Measurements from ENCODE around the gene TACC3. TPM values are rescaled to one million over a fixed set of nuclear protein-coding genes. Genes with fewer than 3 reads are reported as not detected.

The TACC3 gene
- total RNA-seq, 1 experiment from 2014 or later = 207 TPM

- Mint-ChIP-seq H3K27ac (peak overlapping the region; percentile 76), H3K4me1 (peaks cover 28% of the 10 kb centered on the region), H3K27me3 (ENCODE audit: low read depth) (no peaks in the 10 kb centered on the region), H3K4me3 (peak overlapping the region; percentile 96), H3K9me3 (no peaks in the 10 kb centered on the region), H3K36me3 (peaks cover 47% of the 10 kb centered on the region)
- DNase-seq (ENCODE audit: low spot score) (no peak), ATAC-seq (no peak)
- CTCF ChIA-PET = interaction anchor here (0.9 to 4.3 kb wide), 6 partner anchors 14 to 189 kb away, joined by 3 to 30 read pairs (median 8); no protein-coding TSS in a partner anchor
- POLR2A ChIA-PET = interaction anchor here (0.9 to 1.7 kb wide), 4 partner anchors 8 to 28 kb away, joined by 3 to 16 read pairs (median 4); partner anchors contain the start of gene SLBP
- no peak for TF ChIP-seq E2F1 (CRISPR knock-in tag; IDR thresholded peaks at IDR 0.05)
- no peak for TF ChIP-seq CREB1 (CRISPR knock-in tag; IDR thresholded peaks at IDR 0.05)
- TF ChIP-seq IRF2 (CRISPR knock-in tag; IDR thresholded peaks at IDR 0.05; ENCODE audit: borderline replicate concordance, low read depth) = no peak
- no peak for TF ChIP-seq AFF4 (CRISPR knock-in tag; IDR thresholded peaks at IDR 0.05; ENCODE audit: borderline replicate concordance)
- TF ChIP-seq NR2C2 (CRISPR knock-in tag; IDR thresholded peaks at IDR 0.05) = no peak
- TF ChIP-seq RELA (CRISPR knock-in tag; IDR thresholded peaks at IDR 0.05; ENCODE audit: borderline replicate concordance) = 0 out of 2 replicates have a peak, but pooled peaks have one; percentile 7
- TF ChIP-seq SP1 (CRISPR knock-in tag; conservative IDR thresholded peaks at IDR 0.05) = no peak
- peak; percentile 67 for TF ChIP-seq ZNF423 (CRISPR knock-in tag; IDR thresholded peaks at IDR 0.05)
- no peak for TF ChIP-seq ATF6 (CRISPR knock-in tag; IDR thresholded peaks at IDR 0.05)
- no peak for TF ChIP-seq FOXK1 (CRISPR knock-in tag; IDR thresholded peaks at IDR 0.05)
- TF ChIP-seq STAT6 (CRISPR knock-in tag; conservative IDR thresholded peaks at IDR 0.05; ENCODE audit: low read depth) = no peak
- 0 out of 2 replicates have a peak, but pooled peaks have one; percentile 10 for TF ChIP-seq FOXP4 (CRISPR knock-in tag; IDR thresholded peaks at IDR 0.05)
- no peak for TF ChIP-seq ZNF121 (CRISPR knock-in tag; IDR thresholded peaks at IDR 0.05)
- no peak for TF ChIP-seq HMGA2 (CRISPR knock-in tag; IDR thresholded peaks at IDR 0.05)
- no peak for TF ChIP-seq AR (CRISPR knock-in tag; IDR thresholded peaks at IDR 0.05)
- 0 out of 2 replicates have a peak, but pooled peaks have one; percentile 20 for TF ChIP-seq MLX (CRISPR knock-in tag; IDR thresholded peaks at IDR 0.05)
- TF ChIP-seq MYBL2 (CRISPR knock-in tag; IDR thresholded peaks at IDR 0.05) = no peak
- TF ChIP-seq TEAD4 (CRISPR knock-in tag; IDR thresholded peaks at IDR 0.05) = no peak
- TF ChIP-seq NR1H2 (CRISPR knock-in tag; IDR thresholded peaks at IDR 0.05) = no peak
Observed at GRCh38 chr4:1721666-1722550, 587 bp downstream of the TACC3 start.

Measured in WTC11 (cell line).